ENCODE results near the gene COLQ.

GRCh38 chr3:15522016-15522415, 510 bp upstream of the COLQ start:
- no peak for TF ChIP-seq POLR2A (IDR thresholded peaks at IDR 0.05)
- no peak for TF ChIP-seq CTCF (IDR thresholded peaks at IDR 0.05)

Data from lower leg skin (tissue), 3 donors.